GM23338 (cell line): ENCODE measurements around the gene MCM9. TPM values are rescaled to one million over a fixed set of nuclear protein-coding genes. Genes with fewer than 3 reads are reported as not detected.

Experiments
- CREB1 ChIP-seq: fragments of 250-450 bp; sonication (Bioruptor Pico); IDR thresholded peaks from 2 replicates; pipeline ENCODE4 v1.5.0; 2020; ENCODE audit warnings: low read depth, mild to moderate bottlenecking, moderate library complexity
- ETS1 ChIP-seq: IDR thresholded peaks from 2 replicates; pipeline ENCODE4 v1.6.1; 2016; ENCODE audit warnings: antibody characterized with exemption
- EZH2phosphoT487 ChIP-seq: fragments of 200-600 bp; sonication (generic); IDR thresholded peaks from one replicate; pipeline ENCODE4 v1.8.1; 2018; ENCODE audit warnings: antibody characterized with exemption; ENCODE audit not compliant: unreplicated experiment
- STAT1 ChIP-seq: IDR thresholded peaks from one replicate; pipeline ENCODE4 v1.6.1; 2016; ENCODE audit warnings: antibody characterized with exemption; ENCODE audit not compliant: unreplicated experiment
- polyA plus RNA-seq: library from polyadenylated mRNA; unstranded; fragments of >200 nt; fragmentation: Nextera tagmentation; extraction: Ambion mirVana; gene quantifications from 2 replicates; pipeline ENCODE4 v1.2.1, GENCODE V29; 2016
- total RNA-seq: library from RNA; depleted of rRNA; stranded (reverse); fragments of >200 nt; shearing (Covaris generic); gene quantifications from 2 replicates; pipeline ENCODE4 v1.2.3, GENCODE V29; 2014
- TF ChIP-seq, protein P1 (sequence below): fragments of 250-450 bp; sonication (Bioruptor Pico); IDR thresholded peaks from 2 replicates; pipeline ENCODE4 v1.5.0; 2020; ENCODE audit warnings: mild to moderate bottlenecking, moderate library complexity
- TF ChIP-seq, protein P2 (sequence below): IDR thresholded peaks from one replicate; pipeline ENCODE4 v1.6.1; 2018; ENCODE audit warnings: antibody characterized with exemption; ENCODE audit not compliant: unreplicated experiment

Gene MCM9
- total and polyA plus RNA-seq, 2 experiments from 2014 or later: 14.9 to 16.6 TPM

DNA sequence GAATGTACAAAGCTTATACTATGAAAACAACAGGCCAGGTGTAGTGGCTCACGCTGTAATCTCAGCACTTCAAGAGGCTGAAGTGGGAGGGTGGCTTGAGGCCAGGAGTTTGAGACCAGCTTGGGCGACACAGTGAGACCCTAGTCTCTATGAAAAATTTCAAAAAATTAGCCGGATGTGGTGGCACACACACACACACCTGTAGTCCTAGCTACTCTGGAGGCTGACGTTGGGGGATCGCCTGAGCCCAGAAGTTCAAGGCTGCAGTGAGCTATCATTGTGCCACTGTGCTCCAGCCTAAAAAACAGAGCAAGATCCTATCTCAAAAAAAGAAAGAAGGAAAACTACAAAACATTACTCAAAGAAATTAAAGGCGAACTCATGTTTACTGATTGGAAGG, 48.3 kb downstream of the MCM9 start (continued):
- TF ChIP-seq, protein P1, sequence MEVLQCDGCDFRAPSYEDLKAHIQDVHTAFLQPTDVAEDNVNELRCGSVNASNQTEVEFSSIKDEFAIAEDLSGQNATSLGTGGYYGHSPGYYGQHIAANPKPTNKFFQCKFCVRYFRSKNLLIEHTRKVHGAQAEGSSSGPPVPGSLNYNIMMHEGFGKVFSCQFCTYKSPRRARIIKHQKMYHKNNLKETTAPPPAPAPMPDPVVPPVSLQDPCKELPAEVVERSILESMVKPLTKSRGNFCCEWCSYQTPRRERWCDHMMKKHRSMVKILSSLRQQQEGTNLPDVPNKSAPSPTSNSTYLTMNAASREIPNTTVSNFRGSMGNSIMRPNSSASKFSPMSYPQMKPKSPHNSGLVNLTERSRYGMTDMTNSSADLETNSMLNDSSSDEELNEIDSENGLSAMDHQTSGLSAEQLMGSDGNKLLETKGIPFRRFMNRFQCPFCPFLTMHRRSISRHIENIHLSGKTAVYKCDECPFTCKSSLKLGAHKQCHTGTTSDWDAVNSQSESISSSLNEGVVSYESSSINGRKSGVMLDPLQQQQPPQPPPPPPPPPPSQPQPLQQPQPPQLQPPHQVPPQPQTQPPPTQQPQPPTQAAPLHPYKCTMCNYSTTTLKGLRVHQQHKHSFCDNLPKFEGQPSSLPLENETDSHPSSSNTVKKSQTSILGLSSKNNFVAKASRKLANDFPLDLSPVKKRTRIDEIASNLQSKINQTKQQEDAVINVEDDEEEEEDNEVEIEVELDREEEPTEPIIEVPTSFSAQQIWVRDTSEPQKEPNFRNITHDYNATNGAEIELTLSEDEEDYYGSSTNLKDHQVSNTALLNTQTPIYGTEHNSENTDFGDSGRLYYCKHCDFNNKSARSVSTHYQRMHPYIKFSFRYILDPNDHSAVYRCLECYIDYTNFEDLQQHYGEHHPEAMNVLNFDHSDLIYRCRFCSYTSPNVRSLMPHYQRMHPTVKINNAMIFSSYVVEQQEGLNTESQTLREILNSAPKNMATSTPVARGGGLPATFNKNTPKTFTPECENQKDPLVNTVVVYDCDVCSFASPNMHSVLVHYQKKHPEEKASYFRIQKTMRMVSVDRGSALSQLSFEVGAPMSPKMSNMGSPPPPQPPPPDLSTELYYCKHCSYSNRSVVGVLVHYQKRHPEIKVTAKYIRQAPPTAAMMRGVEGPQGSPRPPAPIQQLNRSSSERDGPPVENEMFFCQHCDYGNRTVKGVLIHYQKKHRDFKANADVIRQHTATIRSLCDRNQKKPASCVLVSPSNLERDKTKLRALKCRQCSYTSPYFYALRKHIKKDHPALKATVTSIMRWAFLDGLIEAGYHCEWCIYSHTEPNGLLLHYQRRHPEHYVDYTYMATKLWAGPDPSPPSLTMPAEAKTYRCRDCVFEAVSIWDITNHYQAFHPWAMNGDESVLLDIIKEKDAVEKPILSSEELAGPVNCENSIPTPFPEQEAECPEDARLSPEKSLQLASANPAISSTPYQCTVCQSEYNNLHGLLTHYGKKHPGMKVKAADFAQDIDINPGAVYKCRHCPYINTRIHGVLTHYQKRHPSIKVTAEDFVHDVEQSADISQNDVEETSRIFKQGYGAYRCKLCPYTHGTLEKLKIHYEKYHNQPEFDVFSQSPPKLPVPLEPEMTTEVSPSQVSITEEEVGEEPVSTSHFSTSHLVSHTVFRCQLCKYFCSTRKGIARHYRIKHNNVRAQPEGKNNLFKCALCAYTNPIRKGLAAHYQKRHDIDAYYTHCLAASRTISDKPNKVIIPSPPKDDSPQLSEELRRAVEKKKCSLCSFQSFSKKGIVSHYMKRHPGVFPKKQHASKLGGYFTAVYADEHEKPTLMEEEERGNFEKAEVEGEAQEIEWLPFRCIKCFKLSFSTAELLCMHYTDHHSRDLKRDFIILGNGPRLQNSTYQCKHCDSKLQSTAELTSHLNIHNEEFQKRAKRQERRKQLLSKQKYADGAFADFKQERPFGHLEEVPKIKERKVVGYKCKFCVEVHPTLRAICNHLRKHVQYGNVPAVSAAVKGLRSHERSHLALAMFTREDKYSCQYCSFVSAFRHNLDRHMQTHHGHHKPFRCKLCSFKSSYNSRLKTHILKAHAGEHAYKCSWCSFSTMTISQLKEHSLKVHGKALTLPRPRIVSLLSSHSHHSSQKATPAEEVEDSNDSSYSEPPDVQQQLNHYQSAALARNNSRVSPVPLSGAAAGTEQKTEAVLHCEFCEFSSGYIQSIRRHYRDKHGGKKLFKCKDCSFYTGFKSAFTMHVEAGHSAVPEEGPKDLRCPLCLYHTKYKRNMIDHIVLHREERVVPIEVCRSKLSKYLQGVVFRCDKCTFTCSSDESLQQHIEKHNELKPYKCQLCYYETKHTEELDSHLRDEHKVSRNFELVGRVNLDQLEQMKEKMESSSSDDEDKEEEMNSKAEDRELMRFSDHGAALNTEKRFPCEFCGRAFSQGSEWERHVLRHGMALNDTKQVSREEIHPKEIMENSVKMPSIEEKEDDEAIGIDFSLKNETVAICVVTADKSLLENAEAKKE (CRISPR knock-in tag): no peak
- TF ChIP-seq STAT1: no peak
- TF ChIP-seq, protein P2, sequence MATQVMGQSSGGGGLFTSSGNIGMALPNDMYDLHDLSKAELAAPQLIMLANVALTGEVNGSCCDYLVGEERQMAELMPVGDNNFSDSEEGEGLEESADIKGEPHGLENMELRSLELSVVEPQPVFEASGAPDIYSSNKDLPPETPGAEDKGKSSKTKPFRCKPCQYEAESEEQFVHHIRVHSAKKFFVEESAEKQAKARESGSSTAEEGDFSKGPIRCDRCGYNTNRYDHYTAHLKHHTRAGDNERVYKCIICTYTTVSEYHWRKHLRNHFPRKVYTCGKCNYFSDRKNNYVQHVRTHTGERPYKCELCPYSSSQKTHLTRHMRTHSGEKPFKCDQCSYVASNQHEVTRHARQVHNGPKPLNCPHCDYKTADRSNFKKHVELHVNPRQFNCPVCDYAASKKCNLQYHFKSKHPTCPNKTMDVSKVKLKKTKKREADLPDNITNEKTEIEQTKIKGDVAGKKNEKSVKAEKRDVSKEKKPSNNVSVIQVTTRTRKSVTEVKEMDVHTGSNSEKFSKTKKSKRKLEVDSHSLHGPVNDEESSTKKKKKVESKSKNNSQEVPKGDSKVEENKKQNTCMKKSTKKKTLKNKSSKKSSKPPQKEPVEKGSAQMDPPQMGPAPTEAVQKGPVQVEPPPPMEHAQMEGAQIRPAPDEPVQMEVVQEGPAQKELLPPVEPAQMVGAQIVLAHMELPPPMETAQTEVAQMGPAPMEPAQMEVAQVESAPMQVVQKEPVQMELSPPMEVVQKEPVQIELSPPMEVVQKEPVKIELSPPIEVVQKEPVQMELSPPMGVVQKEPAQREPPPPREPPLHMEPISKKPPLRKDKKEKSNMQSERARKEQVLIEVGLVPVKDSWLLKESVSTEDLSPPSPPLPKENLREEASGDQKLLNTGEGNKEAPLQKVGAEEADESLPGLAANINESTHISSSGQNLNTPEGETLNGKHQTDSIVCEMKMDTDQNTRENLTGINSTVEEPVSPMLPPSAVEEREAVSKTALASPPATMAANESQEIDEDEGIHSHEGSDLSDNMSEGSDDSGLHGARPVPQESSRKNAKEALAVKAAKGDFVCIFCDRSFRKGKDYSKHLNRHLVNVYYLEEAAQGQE: no peak
- TF ChIP-seq CREB1: no peak
- no peak for TF ChIP-seq ETS1
- no peak for TF ChIP-seq EZH2phosphoT487
